Measurements from ENCODE around the gene PIRT.
"Not testable (repeated sequence)": the region's sequence is repeated elsewhere in the genome, so short reads cannot be mapped to it uniquely, and the experiment has no call there.

PIRT gene

GRCh38 chr17:10837921-10838320 lies at the start of gene PIRT:
TSS of gene PIRT (minus strand) at chr17:10838087. CDS start at chr17:10825645, 12,442 bp downstream.
- DNase-seq = peak in 4 of 58 donors; percentile 2 to 26 (median 12)

GRCh38 chr17:10881959-10882358 lies 44.1 kb upstream of the PIRT start:
- DNase-seq = no peak

- DNase-seq = peak in 39 of 58 donors; percentile 0 to 56 (median 12)
These were observed 41.4 kb upstream of the PIRT start for GRCh38 chr17:10879190-10879836.

GRCh38 chr17:10875984-10876555 lies 38.2 kb upstream of the PIRT start:
- peak in 46 of 58 donors; percentile 1 to 69 (median 16) for DNase-seq

- peak in 32 of 58 donors; percentile 1 to 62 (median 18) for DNase-seq
These were observed 37.6 kb upstream of the PIRT start for GRCh38 chr17:10875430-10875851.

- peak in 21 of 58 donors; percentile 0 to 51 (median 14) for DNase-seq
These were observed 34.0 kb upstream of the PIRT start for GRCh38 chr17:10871914-10872313.

- peak in 1 of 58 donors; percentile 31 for DNase-seq
These were observed 32.6 kb upstream of the PIRT start for GRCh38 chr17:10870336-10871050.

GRCh38 chr17:10868744-10869143 lies 30.9 kb upstream of the PIRT start:
- DNase-seq = not testable (repeated sequence)

GRCh38 chr17:10859051-10859450 lies 21.2 kb upstream of the PIRT start:
- DNase-seq = no peak

GRCh38 chr17:10857976-10858375 lies 20.1 kb upstream of the PIRT start:
- no peak for DNase-seq

GRCh38 chr17:10846636-10847035 lies 8.7 kb upstream of the PIRT start:
- not testable (repeated sequence) for DNase-seq

- no peak for DNase-seq
These were observed 7.5 kb upstream of the PIRT start for GRCh38 chr17:10845388-10845751.

GRCh38 chr17:10844621-10845387 lies 6.9 kb upstream of the PIRT start:
- peak in 54 of 58 donors; percentile 8 to 72 (median 39) for DNase-seq

- DNase-seq = peak in 9 of 58 donors; percentile 3 to 34 (median 7)
These were observed 5.9 kb upstream of the PIRT start for GRCh38 chr17:10843811-10844210.

GRCh38 chr17:10842658-10843057 lies 4.8 kb upstream of the PIRT start:
- DNase-seq = peak in 48 of 58 donors; percentile 3 to 92 (median 51)

- DNase-seq = no peak
These were observed 795 bp upstream of the PIRT start for GRCh38 chr17:10838682-10839081.

- no peak for DNase-seq
These were observed 809 bp downstream of the PIRT start for GRCh38 chr17:10836966-10837590.

GRCh38 chr17:10836145-10836544 lies 1.7 kb downstream of the PIRT start:
- no peak for DNase-seq

GRCh38 chr17:10831696-10832095 lies 6.2 kb downstream of the PIRT start:
- DNase-seq = no peak

- DNase-seq = no peak
These were observed 9.9 kb downstream of the PIRT start for GRCh38 chr17:10827898-10828552.

GRCh38 chr17:10824874-10825273 lies 13.0 kb downstream of the PIRT start:
- no peak for DNase-seq

All from anterior cingulate cortex (tissue), 58 donors.